Gastrocnemius medialis (tissue), 4 donors: ENCODE data around the gene AGA.

Experiments
- CTCF ChIP-seq, 5 experiments: fragments of 450-650 bp in 3 of 5; fragments of 200-600 bp in 2 of 5; sonication (generic) in 2 of 5; IDR thresholded peaks in 4 of 5; conservative IDR thresholded peaks in 1 of 5; 1 replicate in 4 of 5; 2 replicates in 1 of 5; pipeline ENCODE4 v1.5.1; 2016 to 2019; ENCODE audit warnings: antibody characterized with exemption in 5 of 5, mild to moderate bottlenecking in 3 of 5, moderate library complexity in 3 of 5
- POLR2A ChIP-seq, 2 donors: fragments of 450-650 bp; IDR thresholded peaks; one replicate each; pipeline ENCODE4 v1.6.1; 2017; ENCODE audit warnings: antibody characterized with exemption in 2 of 2, mild to moderate bottlenecking in 2 of 2, moderate library complexity in 2 of 2

- no peak for TF ChIP-seq CTCF (IDR thresholded peaks at IDR 0.05 in 4 of 5, conservative IDR thresholded peaks at IDR 0.05 in 1 of 5)
- no peak for TF ChIP-seq POLR2A (IDR thresholded peaks at IDR 0.05)
Measured at GRCh38 chr4:177400030-177400429, 42.2 kb downstream of the AGA start.
